CD14-positive monocyte (primary cell): ENCODE data around the gene TOM1L2. TPM values are rescaled to one million over a fixed set of nuclear protein-coding genes. Genes with fewer than 3 reads are reported as not detected.

Experiments
- DNase-seq, 3 donors: peaks; one replicate each; pipeline ENCODE4 v3.0.0-alpha.2; 2011 to 2022
- H2AFZ ChIP-seq: 2 replicates; pipeline ENCODE4 v1.6.0; 2012; ENCODE audit warnings: mild to moderate bottlenecking, low read depth, low read length, inconsistent platforms; ENCODE audit not compliant: insufficient read depth, poor library complexity, severe bottlenecking
- H3K27ac ChIP-seq, 2 donors: 1 replicate in 1 of 2; 2 replicates in 1 of 2; pipeline ENCODE4 v1.5.1; 2012 to 2013; ENCODE audit warnings: low read length in 2 of 2, control low read depth in 1 of 2, inconsistent platforms in 1 of 2, low read depth in 1 of 2, mild to moderate bottlenecking in 1 of 2
- H3K27me3 ChIP-seq, 2 donors: one replicate each; pipeline versions ENCODE4 v1.6.0 to v1.6.1; 2011 to 2013; ENCODE audit warnings: low read length in 2 of 2; ENCODE audit not compliant: control insufficient read depth in 2 of 2, insufficient read depth in 2 of 2
- H3K36me3 ChIP-seq, 2 donors: replicated peaks in 1 of 2; 1 replicate in 1 of 2; 2 replicates in 1 of 2; pipeline versions ENCODE4 v1.5.1 to v1.6.1; 2012 to 2013; ENCODE audit warnings: low read length in 2 of 2, control low read depth in 1 of 2, inconsistent platforms in 1 of 2, mild to moderate bottlenecking in 1 of 2; ENCODE audit not compliant: insufficient read depth in 2 of 2, control insufficient read depth in 1 of 2
- H3K4me1 ChIP-seq, 2 donors: 1 replicate in 1 of 2; 2 replicates in 1 of 2; pipeline versions ENCODE4 v1.5.1 to v1.6.1; 2012 to 2013; ENCODE audit warnings: low read length in 2 of 2, control low read depth in 1 of 2, inconsistent platforms in 1 of 2, mild to moderate bottlenecking in 1 of 2, moderate library complexity in 1 of 2; ENCODE audit not compliant: insufficient read depth in 2 of 2, control insufficient read depth in 1 of 2
- H3K4me2 ChIP-seq: replicated peaks from 2 replicates; pipeline ENCODE3; 2012; ENCODE audit warnings: low read length, moderate library complexity, mild to moderate bottlenecking; ENCODE audit not compliant: poor library complexity, severe bottlenecking; ENCODE audit errors: extremely low read depth
- H3K4me3 ChIP-seq, 3 experiments: fragments of 200-600 bp in 1 of 3; sonication (generic) in 1 of 3; replicated peaks in 1 of 3; 1 replicate in 2 of 3; 2 replicates in 1 of 3; pipeline ENCODE4 v1.5.1; 2011 to 2013; ENCODE audit warnings: low read length in 3 of 3, mild to moderate bottlenecking in 3 of 3, control low read depth in 2 of 3, low read depth in 2 of 3, inconsistent platforms in 1 of 3, moderate library complexity in 1 of 3
- H3K79me2 ChIP-seq: 2 replicates; pipeline ENCODE4 v1.6.0; 2012; ENCODE audit warnings: mild to moderate bottlenecking, control low read depth, inconsistent platforms, low read length, moderate library complexity; ENCODE audit not compliant: insufficient read depth
- H3K9ac ChIP-seq: 2 replicates; pipeline ENCODE4 v1.6.0; 2017; ENCODE audit warnings: low read length, mild to moderate bottlenecking; ENCODE audit not compliant: insufficient read depth, poor library complexity, severe bottlenecking
- H3K9me3 ChIP-seq, 2 donors: replicated peaks in 1 of 2; 1 replicate in 1 of 2; 2 replicates in 1 of 2; pipeline versions ENCODE4 v1.5.1 to v1.6.1; 2012 to 2013; ENCODE audit warnings: low read length in 2 of 2, control low read depth in 1 of 2; ENCODE audit not compliant: control insufficient read depth in 1 of 2, insufficient read depth in 1 of 2
- H4K20me1 ChIP-seq: 2 replicates; pipeline ENCODE4 v1.6.0; 2012; ENCODE audit warnings: mild to moderate bottlenecking, low read length, control low read depth, moderate library complexity; ENCODE audit not compliant: insufficient read depth
- H3K27ac Mint-ChIP-seq, 7 donors: one replicate each; pipeline ENCODE4 v1.8.0; 2020; ENCODE audit warnings: mild to moderate bottlenecking in 7 of 7, mixed read lengths in 7 of 7, moderate library complexity in 6 of 7, inconsistent platforms in 2 of 7
- H3K27me3 Mint-ChIP-seq, 3 donors: one replicate each; pipeline ENCODE4 v1.8.0; 2021 to 2022; ENCODE audit warnings: low read depth in 3 of 3, mild to moderate bottlenecking in 3 of 3, mixed read lengths in 3 of 3, moderate library complexity in 3 of 3, inconsistent platforms in 1 of 3
- H3K36me3 Mint-ChIP-seq, 2 donors: one replicate each; pipeline ENCODE4 v1.8.0; 2020; ENCODE audit warnings: mixed read lengths in 2 of 2, inconsistent platforms in 1 of 2, mild to moderate bottlenecking in 1 of 2
- H3K4me1 Mint-ChIP-seq: one replicate; pipeline ENCODE4 v1.8.0; 2020; ENCODE audit warnings: mild to moderate bottlenecking, mixed read lengths
- H3K4me3 Mint-ChIP-seq, 2 donors: one replicate each; pipeline ENCODE4 v1.8.0; 2020; ENCODE audit warnings: mild to moderate bottlenecking in 2 of 2, mixed read lengths in 2 of 2, moderate library complexity in 1 of 2
- H3K9me3 Mint-ChIP-seq, 7 donors: one replicate each; pipeline ENCODE4 v1.8.0; 2020 to 2022; ENCODE audit warnings: mixed read lengths in 7 of 7, mild to moderate bottlenecking in 6 of 7, moderate library complexity in 6 of 7, inconsistent platforms in 2 of 7
- CTCF ChIP-seq: fragments of 200-600 bp; IDR thresholded peaks from one replicate; pipeline ENCODE4 v1.8.0; 2022; ENCODE audit warnings: antibody characterized with exemption, mild to moderate bottlenecking
- WGBS: methylation state at CpG from one replicate; pipeline ENCODE4 v1.1.5; 2013; ENCODE audit warnings: missing lambda C conversion rate; ENCODE audit not compliant: insufficient coverage; 5-methylcytosine and 5-hydroxymethylcytosine counted together
- intact Hi-C, 2 donors: fragments of 100-400 bp; cut with micrococcal nuclease; formaldehyde crosslinking; loops; one replicate each; pipeline versions ENCODE4 v1.15.0 to v1.15.1; 2023
- polyA plus RNA-seq, 3 donors: library from polyadenylated mRNA; depleted of rRNA in 1 of 3; unstranded in 2 of 3; stranded (reverse) in 1 of 3; fragments of 300-500 nt in 2 of 3; fragments of >200 nt in 1 of 3; fragmentation: Illumina TruSeq in 2 of 3; gene quantifications; 1 replicate in 2 of 3; 2 replicates in 1 of 3; pipeline ENCODE4 v1.2.3, GENCODE V29; 2012 to 2021

Gene TOM1L2
- polyA plus RNA-seq, 3 donors = 1.7 to 28.2 (median 2.8) TPM

- no peak overlapping the region for H3K9ac ChIP-seq
- peaks cover 5% of the 10 kb centered on the region for H4K20me1 ChIP-seq
These were observed 86.0 kb downstream of the TOM1L2 start for GRCh38 chr17:17886226-17886625.

GRCh38 chr17:17884391-17885357 lies 87.5 kb downstream of the TOM1L2 start:
- H3K36me3 ChIP-seq = peaks cover 57 to 92% of the 10 kb centered on the region in 2 donors
- no peak overlapping the region for H3K4me3 ChIP-seq
- intact Hi-C loops = no loop called here
- DNase-seq = no peak
- H2AFZ ChIP-seq = no peak overlapping the region
- Mint-ChIP-seq H3K27ac (no peak overlapping the region), H3K4me1 (no peaks in the 10 kb centered on the region), H3K36me3 (peaks cover 71 to 72% of the 10 kb centered on the region in 2 donors), H3K4me3 (no peak overlapping the region), H3K27me3 (no peaks in the 10 kb centered on the region), H3K9me3 (no peaks in the 10 kb centered on the region)
- WGBS = 100% methylated on average over 9 of the region's 16 CpGs
- H3K27ac ChIP-seq = no peak overlapping the region
- no peak overlapping the region for H3K4me2 ChIP-seq
- no peaks in the 10 kb centered on the region for H3K27me3 ChIP-seq
- H3K4me1 ChIP-seq = no peaks in the 10 kb centered on the region
- H4K20me1 ChIP-seq = no peaks in the 10 kb centered on the region
- H3K9ac ChIP-seq = no peak overlapping the region
- TF ChIP-seq CTCF = no peak
- no peaks in the 10 kb centered on the region for H3K79me2 ChIP-seq
- H3K9me3 ChIP-seq = no peaks in the 10 kb centered on the region

More at GRCh38 chr17:17886226-17886625, 86.0 kb downstream of the TOM1L2 start:
- H3K4me1 ChIP-seq = no peaks in the 10 kb centered on the region
- peaks cover 44 to 84% of the 10 kb centered on the region in 2 donors for H3K36me3 ChIP-seq
- Mint-ChIP-seq H3K9me3 (no peaks in the 10 kb centered on the region), H3K27me3 (peaks cover 0 to 3% (median 0%) of the 10 kb centered on the region in 3 donors), H3K4me1 (no peaks in the 10 kb centered on the region), H3K36me3 (peaks cover 65 to 66% of the 10 kb centered on the region in 2 donors), H3K4me3 (no peak overlapping the region), H3K27ac (no peak overlapping the region)
- H3K4me2 ChIP-seq = no peak overlapping the region
- H3K79me2 ChIP-seq = no peaks in the 10 kb centered on the region
- no peak for DNase-seq
- no peak for TF ChIP-seq CTCF
- intact Hi-C loops = no loop called here
- H3K4me3 ChIP-seq = no peak overlapping the region
- H3K27me3 ChIP-seq = no peaks in the 10 kb centered on the region
- H2AFZ ChIP-seq = no peak overlapping the region
- H3K27ac ChIP-seq = no peak overlapping the region
- H3K9me3 ChIP-seq = no peaks in the 10 kb centered on the region
- 94% methylated on average over 5 of the region's 6 CpGs for WGBS
